HG03039 (cell line): ENCODE results near the gene GNAZ.

Source experiments
- ATAC-seq: cut with Tn5 transposase; IDR thresholded peaks from one replicate; pipeline ENCODE4 v1.9.1; 2021; ENCODE audit warnings: mild to moderate bottlenecking, moderate library complexity; ENCODE audit not compliant: unreplicated experiment

GNAZ gene

DNA sequence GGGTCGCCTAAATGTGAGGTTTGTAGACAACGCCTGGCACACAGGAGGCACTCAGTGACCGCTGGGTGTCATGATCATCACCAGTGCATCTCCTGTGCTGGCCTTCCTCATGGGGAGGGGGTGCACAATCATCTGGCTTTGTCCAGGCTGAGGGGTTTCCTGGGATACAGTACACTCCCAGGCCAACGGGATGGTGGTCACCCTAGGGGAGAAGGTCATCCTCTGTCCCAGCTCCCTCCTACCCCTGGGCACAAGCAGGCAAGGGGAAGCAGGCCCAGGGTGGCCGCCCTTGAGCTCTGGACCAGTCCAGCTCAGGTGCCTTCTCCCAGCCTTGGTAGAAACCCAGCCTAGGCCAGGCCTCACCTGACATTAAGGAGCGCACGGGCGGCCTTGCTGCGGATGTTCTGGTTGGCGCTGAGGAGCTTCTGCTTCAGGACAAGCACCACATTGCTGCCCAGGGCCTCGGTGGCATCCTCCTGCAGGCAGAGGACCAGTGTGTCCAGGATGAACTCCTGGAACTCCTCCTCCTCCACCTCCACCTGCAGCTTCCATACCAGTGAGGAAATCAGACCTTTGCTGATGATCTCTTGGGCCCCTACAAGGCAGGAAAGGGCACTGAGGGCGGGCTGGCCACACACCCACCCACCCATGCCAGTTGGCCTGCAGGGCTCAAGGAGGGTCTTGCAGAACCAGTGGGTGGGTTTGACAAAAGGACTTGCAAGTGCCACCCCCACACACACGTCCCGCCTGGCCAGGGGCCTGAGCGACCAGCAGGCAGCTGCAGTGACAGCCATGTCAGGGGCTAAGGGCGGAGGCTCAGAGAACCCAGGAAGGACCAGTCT lies 6.6 kb upstream of the GNAZ start:
- no peak for ATAC-seq

DNA sequence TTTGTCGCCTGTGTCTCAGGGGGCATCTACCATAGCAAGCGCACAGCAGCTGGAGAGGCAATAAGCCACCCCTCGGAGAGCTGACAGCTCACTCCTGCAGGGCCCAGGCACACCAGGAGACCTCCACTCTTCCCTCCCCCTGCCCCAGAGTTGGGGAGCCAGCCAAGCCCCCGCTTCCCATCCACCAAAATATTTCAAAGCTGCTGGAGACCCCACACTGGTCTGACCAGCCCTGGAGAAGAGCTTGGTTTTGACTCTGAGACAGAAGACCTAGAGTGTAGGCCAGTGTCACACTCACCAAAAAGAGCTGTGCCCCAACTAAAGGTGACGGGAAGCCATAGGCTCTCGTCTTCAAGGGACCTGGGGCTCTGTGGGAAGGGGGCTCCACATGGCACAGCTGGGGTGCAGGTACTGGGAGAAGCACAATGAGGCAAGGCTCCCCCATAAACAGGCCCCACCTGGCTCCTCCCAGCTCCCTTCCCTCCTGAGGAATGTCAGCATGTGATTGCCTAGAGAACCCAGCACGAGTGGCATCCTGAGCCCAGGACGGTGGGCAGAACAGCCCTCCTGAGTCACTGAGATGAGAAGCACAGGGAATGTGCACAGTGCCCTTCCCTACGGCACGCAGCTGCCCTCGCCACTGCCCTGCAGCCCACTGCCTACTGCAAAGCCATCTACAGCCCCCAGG lies 5.8 kb upstream of the GNAZ start:
- no peak for ATAC-seq

DNA sequence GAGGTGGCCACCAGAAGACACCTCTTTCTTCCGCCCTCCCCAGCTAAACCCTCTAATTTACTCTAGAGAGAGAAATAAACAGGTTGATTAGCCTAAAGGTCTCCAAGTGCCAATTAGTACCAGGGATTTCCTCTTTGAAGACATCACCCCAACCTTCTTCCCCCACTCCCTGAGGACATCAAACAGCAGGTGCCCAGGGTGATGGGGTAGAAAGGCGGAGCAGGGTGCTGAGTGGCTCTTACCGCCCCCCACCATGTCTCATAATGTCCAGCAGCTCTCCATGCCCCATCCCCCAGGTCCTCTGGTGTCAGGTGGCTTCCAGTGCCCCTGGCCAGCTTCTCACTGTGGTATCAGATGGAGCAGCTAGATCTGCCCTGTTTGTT lies 5.3 kb upstream of the GNAZ start:
- ATAC-seq: no peak

DNA sequence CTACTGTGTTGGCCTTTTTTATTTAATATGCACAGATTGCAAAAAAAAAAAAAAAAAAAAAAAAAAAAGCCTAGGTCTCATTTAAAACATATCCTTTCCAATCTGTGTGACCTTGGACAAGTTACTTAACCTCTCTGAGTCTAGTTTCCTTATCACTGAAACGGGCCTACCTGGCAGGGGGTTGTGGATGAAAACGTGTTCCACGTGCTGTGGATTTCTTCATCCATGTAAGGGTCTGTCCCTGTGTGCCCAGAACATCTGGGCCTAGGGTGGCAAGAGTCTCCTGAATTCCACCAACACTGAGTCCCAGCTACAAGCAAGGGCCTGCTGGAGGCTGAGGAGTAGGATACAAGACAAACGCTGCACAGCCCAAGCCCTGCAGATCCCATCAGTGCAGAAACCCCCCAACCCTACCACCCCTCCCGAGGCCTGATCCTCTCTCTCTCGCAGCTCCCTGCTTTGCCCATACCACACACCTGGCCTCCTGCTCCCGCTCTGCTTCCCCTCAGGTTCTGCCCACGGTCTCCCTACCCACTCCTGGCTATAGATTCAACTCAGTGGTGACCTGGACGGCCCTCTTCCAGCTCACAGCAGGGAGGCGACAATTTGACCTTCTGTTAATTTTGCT lies 4.7 kb upstream of the GNAZ start:
- ATAC-seq: no peak

DNA sequence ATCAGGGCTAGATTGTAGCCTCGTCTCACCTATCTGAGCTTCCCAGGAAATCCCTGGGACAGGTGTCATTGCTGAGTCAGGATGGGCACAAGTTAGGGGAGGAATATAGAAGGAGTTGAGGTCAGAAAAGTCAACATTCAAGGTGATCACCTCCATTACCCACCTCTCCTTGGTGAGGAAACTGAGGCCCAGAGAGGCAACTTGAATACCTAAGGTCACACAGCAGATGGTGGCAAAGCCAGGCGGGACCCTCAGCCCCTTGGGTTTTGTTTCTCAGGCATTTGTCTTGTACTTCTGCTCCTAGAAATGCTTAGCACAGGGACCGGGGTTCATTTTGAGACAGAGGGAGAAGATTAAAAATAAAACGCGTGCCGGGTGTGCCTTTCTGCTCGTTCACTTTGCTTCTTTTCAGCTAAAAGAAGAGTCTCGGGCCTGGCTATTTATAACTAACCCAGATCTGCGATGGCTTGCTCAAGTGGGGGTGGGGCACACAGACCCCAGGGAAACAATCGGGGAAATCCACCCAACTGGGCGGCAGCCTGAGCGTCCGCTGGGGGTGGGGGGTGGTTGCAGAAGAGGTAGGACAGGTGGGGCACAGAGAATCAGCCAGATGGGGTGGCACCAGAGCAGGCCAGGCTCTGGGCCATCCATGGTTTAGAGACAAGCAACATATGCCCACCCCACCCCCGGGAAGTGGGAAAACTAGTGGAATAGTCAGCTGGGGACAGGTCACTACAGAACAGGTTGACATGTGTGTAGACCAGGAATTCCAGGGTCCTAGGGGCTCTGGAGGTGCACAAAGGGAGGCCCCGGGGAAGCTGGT lies 3.9 kb upstream of the GNAZ start:
- no peak for ATAC-seq

DNA sequence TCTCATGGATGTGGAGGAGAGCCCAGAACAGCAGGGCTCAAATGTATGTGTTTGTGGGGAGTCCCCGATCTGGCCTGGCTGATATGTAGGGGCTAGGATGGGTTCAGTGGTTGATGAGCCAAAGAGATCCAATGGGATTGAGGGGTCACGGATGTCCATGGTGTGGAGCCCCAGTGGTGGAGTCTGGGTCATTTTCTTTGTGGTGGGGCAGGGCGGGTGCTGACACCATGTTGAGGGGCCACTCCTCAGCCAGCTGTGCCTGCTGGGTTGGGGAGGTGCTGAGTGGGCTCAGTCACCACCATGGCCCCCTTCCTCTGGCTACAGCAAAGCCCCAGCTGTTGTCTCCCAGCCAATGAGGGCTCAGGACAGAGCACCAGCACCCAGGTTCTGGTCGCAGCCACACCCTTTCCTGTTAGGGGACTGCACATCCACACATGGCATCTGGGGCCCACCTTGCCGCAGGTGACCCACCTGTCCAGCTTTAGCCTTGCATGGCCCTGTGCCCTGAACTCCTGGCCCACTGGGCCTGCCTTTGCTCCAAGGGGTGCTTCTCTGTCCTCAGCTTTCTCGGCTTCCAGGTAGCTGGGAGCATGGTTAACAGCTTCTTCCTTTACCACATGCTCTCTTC lies 3.2 kb upstream of the GNAZ start:
- no peak for ATAC-seq

DNA sequence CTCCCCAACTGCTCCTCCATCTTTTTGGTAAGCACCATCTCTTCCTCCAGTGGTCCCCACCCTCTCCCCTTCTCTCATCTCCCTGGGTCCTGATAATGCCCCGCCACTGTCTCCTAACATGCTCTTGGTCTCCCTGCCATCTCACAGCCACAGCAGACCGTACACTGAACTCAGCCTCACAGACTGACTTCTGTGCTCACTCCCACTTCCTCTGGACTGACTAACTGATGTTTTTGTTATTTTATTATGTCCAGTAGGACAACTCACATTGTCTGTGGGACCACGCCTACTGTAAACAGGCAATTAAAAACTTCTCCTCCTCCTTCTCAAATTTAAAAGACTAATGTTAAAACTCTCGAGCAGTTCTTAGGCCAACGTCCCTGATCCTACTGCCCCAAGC lies 2.6 kb upstream of the GNAZ start:
- ATAC-seq: no peak

DNA sequence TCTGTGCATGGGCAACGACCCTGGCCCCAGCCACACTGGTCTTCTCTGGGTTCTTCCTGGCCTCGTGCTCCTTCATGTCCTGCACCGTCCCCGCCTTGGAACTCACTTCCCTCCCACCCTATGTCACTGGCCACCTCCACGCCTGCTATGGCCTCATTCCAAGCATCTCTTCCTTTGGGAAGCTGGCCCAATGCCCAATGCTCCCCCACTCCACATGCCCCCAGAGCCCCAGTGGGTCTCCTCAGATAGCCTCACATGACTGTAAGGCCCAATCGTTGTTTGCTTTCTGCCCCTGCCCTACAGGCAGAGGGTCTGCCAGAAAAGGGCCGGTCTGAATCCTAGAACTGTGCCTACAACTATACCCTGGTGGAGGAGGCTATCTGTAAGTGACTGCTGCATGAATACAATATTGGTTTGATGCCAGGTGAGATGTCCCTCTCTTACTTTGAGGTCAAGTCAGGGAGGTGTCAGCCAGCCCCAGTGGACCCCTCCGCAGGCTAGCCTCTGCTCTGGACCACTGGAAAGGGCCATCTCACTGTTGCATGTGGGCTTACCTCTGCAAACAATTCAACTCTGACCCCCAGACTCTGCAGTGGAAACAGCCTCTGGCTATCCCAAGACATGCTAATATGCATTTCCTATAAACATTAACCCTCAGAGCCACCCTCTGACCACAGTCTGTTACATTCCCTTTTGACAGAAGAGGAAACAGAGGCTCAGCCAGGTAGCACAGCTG lies 2.1 kb upstream of the GNAZ start:
- ATAC-seq: no peak

DNA sequence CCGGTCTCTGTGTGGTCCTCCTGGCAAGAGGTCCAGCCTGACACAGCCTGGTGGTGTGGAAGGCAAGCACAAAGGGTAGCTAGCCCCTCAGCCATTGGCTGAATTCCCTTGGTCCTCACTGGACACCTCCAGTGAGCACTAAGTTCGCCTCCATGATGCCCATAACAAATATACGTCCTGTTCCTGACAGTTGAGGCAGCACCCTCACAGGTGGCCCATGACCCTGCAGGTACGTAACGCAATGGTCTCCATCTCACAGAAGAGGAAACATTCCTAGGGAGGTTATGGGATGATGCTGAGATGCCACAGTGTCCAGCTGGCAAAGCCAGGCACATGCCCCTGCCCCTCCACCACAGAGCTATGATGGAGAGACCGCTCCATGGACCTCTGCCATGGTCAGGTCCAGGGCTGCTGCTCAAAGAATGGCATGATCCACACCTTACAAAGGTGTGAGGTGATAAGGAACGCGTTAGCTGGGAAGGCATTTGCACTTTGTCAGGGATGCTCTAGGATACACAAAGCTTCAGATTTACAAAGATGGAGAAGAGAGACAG lies 1.4 kb upstream of the GNAZ start:
- no peak for ATAC-seq

DNA sequence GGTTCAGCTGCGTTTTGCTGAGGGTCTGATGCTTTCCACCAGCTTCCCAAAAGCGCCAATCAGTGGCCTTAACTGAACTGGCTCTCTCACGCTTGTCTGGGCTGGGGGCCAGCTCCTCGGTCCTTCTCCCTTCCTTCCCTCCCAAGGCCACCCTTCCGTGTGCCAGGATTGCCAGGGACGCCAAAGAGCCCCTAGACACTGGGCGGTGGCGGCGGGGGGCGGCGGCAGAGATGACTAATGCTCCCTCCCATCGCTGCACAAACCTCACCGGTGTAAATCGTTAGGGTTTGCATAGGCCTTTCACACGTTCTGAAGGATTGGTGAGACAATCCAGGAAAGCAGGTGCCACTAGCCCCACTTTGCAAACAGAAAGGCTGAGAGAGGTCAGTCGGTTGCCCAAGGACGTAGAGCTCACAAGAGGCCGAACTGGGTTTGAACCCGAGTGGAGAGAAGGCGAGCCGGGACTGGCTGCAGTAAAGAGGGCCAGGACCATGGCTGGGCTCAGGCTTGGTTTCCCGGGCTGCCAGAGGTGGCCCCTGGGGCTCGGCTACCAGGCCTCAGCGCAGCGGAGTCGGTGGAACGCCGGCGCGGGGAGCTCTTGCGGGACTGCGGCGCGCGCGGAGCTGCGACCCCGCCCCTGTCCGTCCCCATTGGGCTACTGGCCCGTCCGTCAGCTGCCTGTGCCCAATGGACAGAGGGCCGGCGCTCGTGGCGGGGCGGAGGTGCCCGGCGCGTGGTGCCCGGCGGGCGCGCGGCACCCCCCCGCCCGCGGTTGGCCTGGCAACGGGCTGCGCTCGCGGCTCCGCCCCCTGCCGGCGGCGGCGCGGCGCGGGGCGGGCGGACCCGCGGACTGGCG lies 589 bp upstream of the GNAZ start:
- peak; percentile 82 for ATAC-seq

DNA sequence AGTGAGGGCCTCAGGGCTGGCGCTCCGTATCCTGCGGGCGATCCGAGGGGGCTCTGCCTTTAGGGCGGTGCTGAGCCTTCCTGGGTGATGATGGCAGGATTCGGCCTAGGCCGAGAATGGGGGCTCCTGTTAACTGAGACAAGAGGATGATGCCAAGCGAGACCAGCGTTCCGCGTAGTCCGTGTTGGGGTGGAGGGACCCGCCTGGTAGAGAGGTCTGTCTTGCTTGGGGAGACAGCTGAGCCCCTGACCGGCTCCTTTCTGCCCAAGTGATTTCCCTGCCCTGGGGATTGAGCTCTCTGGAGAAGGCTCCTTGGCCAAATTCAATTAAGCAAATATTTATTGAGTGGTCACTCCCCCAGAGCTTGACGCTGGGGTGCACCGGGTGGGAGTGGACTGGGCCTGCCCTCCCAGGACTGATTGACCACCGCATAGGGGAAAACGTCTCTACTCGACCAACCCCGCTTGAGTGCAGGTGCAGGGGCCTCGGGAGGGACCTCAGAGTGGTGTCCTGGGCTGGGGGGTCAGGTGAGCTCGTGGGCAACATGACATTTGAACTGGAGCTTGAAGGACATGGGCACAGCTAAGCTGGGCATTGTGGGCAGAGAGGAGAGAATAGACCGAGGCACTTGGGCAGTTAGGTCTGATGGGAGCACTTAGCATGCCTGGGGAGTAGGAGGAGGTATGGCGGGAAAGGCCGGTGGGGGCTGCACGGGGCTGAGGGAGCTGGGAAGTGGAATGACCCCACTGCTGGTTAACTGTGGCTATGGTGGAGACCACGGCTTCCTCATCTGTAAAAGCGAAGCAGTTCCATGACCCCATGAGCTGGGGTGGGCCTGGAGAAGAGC lies 1.1 kb downstream of the GNAZ start:
- ATAC-seq: no peak

DNA sequence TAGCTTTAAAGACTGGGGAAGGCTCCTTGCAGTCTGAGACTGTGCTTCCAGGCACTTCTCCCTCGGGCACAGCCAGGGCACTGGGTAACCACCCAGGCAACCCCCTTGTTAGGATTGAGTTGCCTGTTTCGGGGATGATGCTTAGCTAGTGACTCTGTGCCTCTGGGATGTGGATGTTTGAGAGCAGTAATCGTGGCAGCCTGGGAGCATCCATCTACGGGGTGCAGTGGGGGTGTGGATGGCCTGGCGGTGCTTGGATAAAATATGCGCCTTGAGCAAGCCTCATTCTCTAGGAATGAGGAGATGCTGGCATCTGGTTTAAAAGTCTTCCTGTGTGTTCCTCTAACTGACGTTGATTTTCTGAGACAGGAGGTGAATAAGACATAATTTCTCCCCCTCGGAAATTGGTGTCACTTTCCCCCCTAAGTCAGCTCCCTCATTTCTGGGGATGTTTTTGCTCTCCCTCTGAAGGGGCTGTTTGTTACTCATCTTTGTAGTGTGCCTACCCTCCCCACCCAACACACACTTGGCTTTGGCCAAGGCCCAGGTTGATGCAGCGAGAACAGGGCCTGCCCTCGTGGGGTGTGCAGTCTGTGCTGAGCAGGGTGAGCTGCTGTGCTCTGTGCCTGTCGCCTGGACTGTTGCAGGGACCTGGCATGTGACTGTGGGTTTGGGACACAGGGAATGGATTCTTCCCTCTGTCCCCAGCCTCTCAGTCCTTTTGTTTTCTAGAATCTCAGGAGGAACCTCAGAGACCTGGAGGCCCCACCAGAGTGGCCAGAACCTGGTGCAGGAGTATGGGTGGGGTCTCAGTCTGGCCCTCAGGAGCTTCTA lies 2.0 kb downstream of the GNAZ start:
- ATAC-seq: no peak

DNA sequence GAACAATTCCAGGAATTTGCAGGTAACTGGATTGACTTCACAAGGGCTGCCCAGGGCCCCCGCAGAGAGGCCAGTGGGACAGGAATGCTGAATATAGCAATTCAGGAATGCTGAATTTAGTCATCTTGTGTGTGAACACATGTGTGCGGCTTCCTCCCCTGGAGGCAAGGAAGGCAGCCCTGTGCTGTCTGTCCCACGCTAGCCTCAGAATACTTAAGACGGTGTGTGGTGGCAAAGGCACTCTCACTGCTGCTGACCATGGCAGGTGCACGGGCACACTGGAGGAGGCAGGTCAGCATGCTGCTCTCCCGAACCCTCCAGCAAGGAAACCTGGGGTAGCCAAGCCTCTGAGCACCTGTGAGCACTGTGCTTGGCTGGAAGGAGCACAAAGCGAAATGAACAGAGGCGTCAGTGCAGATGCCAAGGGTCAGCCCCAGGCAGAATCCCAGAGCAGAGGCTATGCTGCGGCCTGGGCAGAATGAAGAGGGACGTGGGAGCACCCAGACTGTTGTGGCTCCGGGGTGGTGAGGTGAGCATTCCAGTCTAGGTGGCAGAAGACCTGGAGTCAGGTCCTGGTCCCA lies 2.7 kb downstream of the GNAZ start:
- ATAC-seq: no peak

DNA sequence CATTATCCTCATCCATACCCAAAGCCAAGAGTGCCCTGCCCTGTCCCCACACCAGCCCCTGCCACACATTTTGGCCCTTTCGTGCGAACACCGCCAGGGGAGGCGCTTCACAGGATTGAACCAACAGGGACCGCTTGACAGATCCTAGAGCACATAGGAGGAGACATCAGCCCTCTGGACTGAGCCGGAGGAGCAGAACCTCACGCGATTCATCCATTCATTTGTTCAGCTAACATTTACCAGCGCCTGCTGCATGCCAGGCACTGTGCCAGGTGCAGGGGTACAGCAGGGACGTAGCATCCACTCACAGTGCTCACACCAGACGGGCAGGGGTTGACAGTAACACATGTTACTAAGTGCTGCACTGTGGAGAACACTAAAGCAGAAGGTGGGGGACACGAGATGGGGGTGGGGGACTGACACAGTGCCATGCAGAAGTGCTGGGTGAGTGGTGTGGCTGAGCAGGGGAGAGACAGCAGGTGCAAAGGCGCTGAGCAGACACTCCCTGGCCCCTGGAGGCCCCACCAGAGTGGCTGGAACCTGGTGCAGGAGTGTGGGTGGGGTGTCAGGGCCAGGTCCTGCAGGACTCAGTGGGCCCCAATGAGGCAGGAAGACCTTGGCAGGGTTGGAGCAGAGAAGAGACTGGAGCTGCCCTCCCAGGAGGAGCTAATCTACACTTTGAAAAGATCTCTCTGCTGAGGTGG lies 3.4 kb downstream of the GNAZ start:
- ATAC-seq: no peak

DNA sequence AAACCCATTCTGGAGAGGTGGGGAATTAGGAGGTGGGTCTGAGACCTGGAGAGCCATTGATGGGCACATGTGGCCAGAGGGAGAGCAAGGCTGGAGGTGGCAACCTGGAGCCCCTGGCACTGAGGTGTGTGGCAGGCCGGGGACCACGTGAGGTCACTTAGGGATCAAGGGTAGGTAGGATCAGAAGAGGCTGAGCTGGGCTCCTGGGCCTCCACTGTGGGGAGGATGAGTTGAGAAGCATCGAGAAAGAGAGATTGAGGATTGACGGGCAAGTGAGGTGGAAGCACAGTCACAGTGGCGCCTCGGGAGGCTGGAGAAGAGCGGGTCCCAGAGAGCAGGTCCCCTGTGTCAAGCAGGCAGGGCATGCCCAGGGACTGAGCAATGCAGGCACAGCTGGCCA lies 4.1 kb downstream of the GNAZ start:
- ATAC-seq: no peak

DNA sequence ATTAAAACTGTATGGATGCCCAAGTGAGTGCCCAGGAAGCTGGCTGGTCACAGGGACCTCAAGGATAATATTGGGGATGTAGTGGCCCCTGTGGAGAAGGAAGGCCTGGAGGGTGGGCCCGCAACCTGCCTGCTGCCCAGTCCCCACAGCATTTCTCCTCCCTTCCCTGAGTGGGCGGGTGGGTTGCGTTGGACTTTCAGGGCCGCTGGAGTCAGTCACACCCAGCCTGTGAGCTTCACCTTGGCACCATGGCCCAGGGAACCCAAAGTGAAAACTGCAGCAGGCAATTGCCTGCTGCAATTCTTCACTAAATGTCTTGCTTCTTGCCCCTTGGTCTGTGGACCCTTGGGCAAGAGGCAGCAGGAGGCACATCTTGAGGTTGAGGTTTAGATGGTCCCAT lies 4.7 kb downstream of the GNAZ start:
- ATAC-seq: no peak
